Heart left ventricle (tissue), 13 donors: ENCODE results near the gene MYO1E.

Experiments
- CTCF ChIP-seq, 12 donors: fragments of 200-600 bp; sonication (generic) in 4 of 12; IDR thresholded peaks; one replicate each; pipeline versions ENCODE4 v1.5.0 to v1.8.0; 2018 to 2022; ENCODE audit warnings: antibody characterized with exemption in 12 of 12, mild to moderate bottlenecking in 5 of 12
- POLR2A ChIP-seq, 2 donors: fragments of 450-650 bp; IDR thresholded peaks; one replicate each; pipeline ENCODE4 v1.6.1; 2017; ENCODE audit warnings: antibody characterized with exemption in 2 of 2, mild to moderate bottlenecking in 2 of 2, moderate library complexity in 2 of 2
- donor health status: ischemic (EF 13 %, LVEDD 7.1; RV severe dilation, severe dysfunction).
- donor health status: DM: no; HTN: yes; CAD: no.
- donor health status: DM: no; HTN: no; CAD: no.
- donor health status: ischemic (EF 25% LVEDD 6.9; RV normal size, moderate dysfunction).
- donor health status: ischemic (EF 25% LVEDD 5.7; RV mildly dilated, moderate dysfunction).
- donor health status: ischemic (EF 35%, LVEDD 5.7; RV mildly dilated, moderate dysfunction).
- donor health status: nonischemic (EF 11% LVEDD 7.7; RV severe dilation, severe dysfunction).
- donor health status: DM: yes; HTN: yes; CAD: no.
- donor health status: PGD.
- donor health status: ischemic (EF 29% LVEDD 5.4; RV normal size, mild dysfunction).
- donor health status: nonischemic (EF 23%, LVEDD 6.1; RV moderate dilation, normal function).

DNA sequence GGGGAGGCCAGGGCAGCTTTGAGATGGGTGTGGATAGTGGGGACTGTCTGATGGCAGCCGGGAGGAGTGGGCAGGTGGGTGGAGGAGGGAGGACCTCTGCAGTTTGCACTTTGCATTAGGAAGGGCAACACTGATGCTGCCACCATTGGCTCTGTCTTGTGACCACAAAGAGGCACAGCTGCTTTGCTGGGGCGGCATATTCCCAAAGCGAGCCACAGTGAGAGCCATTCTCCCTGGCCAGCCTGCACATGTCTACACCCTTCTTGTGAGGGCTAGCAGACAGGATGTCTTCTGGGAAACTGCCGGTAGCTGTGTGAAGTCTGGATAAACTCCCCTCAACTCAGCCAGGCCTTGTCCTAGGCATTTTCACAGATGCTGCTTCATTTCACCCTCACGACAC is 229.4 kb downstream of the MYO1E start:
- TF ChIP-seq POLR2A (IDR thresholded peaks at IDR 0.05) (no peak), CTCF (IDR thresholded peaks at IDR 0.05) (no peak)
